Trophoblast cell (in vitro differentiated cells and primary cell): ENCODE measurements around the gene SOCS3.
A peak's percentile ranks its signal among the peaks of the same experiment; 100 is the strongest.

Experiments used
- DNase-seq, 2 donors: peaks; one replicate each; pipeline ENCODE4 v3.0.0-alpha.2; 2016
- H2AFZ ChIP-seq: 2 replicates; pipeline ENCODE4 v1.6.1; 2013; ENCODE audit warnings: low read length, moderate library complexity, mild to moderate bottlenecking; ENCODE audit not compliant: insufficient read depth, poor library complexity
- H2AK5ac ChIP-seq: 2 replicates; pipeline ENCODE4 v1.6.1; 2013; ENCODE audit warnings: mild to moderate bottlenecking, low read length
- H2BK120ac ChIP-seq: 2 replicates; pipeline ENCODE4 v1.6.1; 2013; ENCODE audit warnings: low read length, mild to moderate bottlenecking, moderate library complexity; ENCODE audit not compliant: insufficient read depth, poor library complexity
- H2BK12ac ChIP-seq: 2 replicates; pipeline ENCODE4 v1.6.1; 2013; ENCODE audit warnings: mild to moderate bottlenecking, low read length, moderate library complexity
- H2BK5ac ChIP-seq: 2 replicates; pipeline ENCODE4 v1.6.1; 2013; ENCODE audit warnings: low read length, low read depth, moderate library complexity, mild to moderate bottlenecking; ENCODE audit not compliant: poor library complexity
- H3K14ac ChIP-seq: 2 replicates; pipeline ENCODE4 v1.6.1; 2013; ENCODE audit warnings: mild to moderate bottlenecking, low read length
- H3K18ac ChIP-seq: 2 replicates; pipeline ENCODE4 v1.6.1; 2013; ENCODE audit warnings: mild to moderate bottlenecking, low read length
- H3K23ac ChIP-seq: 2 replicates; pipeline ENCODE4 v1.6.1; 2013; ENCODE audit warnings: low read length
- H3K27ac ChIP-seq: 2 replicates; pipeline ENCODE4 v1.5.1; 2013; ENCODE audit warnings: low read depth, mild to moderate bottlenecking, inconsistent platforms, low read length, moderate library complexity
- H3K27me3 ChIP-seq: 2 replicates; pipeline ENCODE4 v1.6.1; 2013; ENCODE audit warnings: inconsistent platforms, mild to moderate bottlenecking, low read length, moderate library complexity; ENCODE audit not compliant: insufficient read depth
- H3K36me3 ChIP-seq, 2 experiments: 1 replicate in 1 of 2; 2 replicates in 1 of 2; pipeline ENCODE4 v1.6.1; 2013; ENCODE audit warnings: low read length in 2 of 2, mild to moderate bottlenecking in 2 of 2, moderate library complexity in 1 of 2; ENCODE audit not compliant: insufficient read depth in 2 of 2, control insufficient read depth in 1 of 2
- H3K4ac ChIP-seq: 2 replicates; pipeline ENCODE4 v1.6.1; 2013; ENCODE audit warnings: low read depth, mild to moderate bottlenecking, low read length, moderate library complexity
- H3K4me1 ChIP-seq, 2 experiments: 1 replicate in 1 of 2; 2 replicates in 1 of 2; pipeline ENCODE4 v1.6.1; 2013; ENCODE audit warnings: low read length in 2 of 2, mild to moderate bottlenecking in 2 of 2, moderate library complexity in 1 of 2; ENCODE audit not compliant: insufficient read depth in 2 of 2, control insufficient read depth in 1 of 2
- H3K4me2 ChIP-seq: 2 replicates; pipeline ENCODE4 v1.6.1; 2013; ENCODE audit warnings: inconsistent platforms, mild to moderate bottlenecking, low read length, moderate library complexity
- H3K4me3 ChIP-seq: 2 replicates; pipeline ENCODE4 v1.5.1; 2013; ENCODE audit warnings: mild to moderate bottlenecking, low read depth, low read length, inconsistent platforms
- H3K79me1 ChIP-seq: one replicate; pipeline ENCODE4 v1.6.1; 2013; ENCODE audit warnings: low read length
- H3K79me2 ChIP-seq: 2 replicates; pipeline ENCODE4 v1.6.1; 2013; ENCODE audit warnings: low read length, mild to moderate bottlenecking; ENCODE audit not compliant: control insufficient read depth, insufficient read depth, poor library complexity
- H3K9ac ChIP-seq: 2 replicates; pipeline ENCODE4 v1.6.1; 2013; ENCODE audit warnings: mild to moderate bottlenecking, low read length
- H3K9me3 ChIP-seq: 2 replicates; pipeline ENCODE4 v1.6.1; 2013; ENCODE audit warnings: low read depth, mild to moderate bottlenecking, control low read depth, inconsistent platforms, low read length; ENCODE audit not compliant: insufficient read depth
- H4K12ac ChIP-seq: 2 replicates; pipeline ENCODE4 v1.6.1; 2013; ENCODE audit warnings: low read depth, mild to moderate bottlenecking, low read length, moderate library complexity
- H4K8ac ChIP-seq: 2 replicates; pipeline ENCODE4 v1.6.1; 2013; ENCODE audit warnings: low read depth, mild to moderate bottlenecking, low read length, moderate library complexity
- H4K91ac ChIP-seq: one replicate; pipeline ENCODE4 v1.6.1; 2013; ENCODE audit warnings: low read depth, mild to moderate bottlenecking, low read length, moderate library complexity
- WGBS: extraction: QIAGEN DNeasy Blood & Tissue Kit; methylation state at CpG from one replicate; pipeline ENCODE4 v1.1.7; 2013; ENCODE audit warnings: missing lambda C conversion rate; ENCODE audit not compliant: insufficient read length, insufficient coverage; ENCODE audit errors: extremely low coverage; 5-methylcytosine and 5-hydroxymethylcytosine counted together

The SOCS3 gene

GRCh38 chr17:78362232-78362631 lies 2.4 kb upstream of the SOCS3 start:
- Histone ChIP-seq H3K36me3 (peaks cover 17 to 18% of the 10 kb centered on the region in 2 experiments), H4K91ac (no peak overlapping the region), H3K4me2 (no peak overlapping the region), H3K79me2 (peaks cover 42% of the 10 kb centered on the region), H2BK12ac (no peak overlapping the region), H4K12ac (no peak overlapping the region), H3K79me1 (peaks cover 68% of the 10 kb centered on the region), H3K9me3 (no peaks in the 10 kb centered on the region), H3K23ac (no peak overlapping the region), H3K14ac (no peak overlapping the region), H3K18ac (no peak overlapping the region), H2BK5ac (no peak overlapping the region), H3K4ac (no peak overlapping the region), H2AFZ (no peak overlapping the region), H4K8ac (no peak overlapping the region), H2AK5ac (no peak overlapping the region), H3K4me1 (peaks cover 49 to 54% of the 10 kb centered on the region in 2 experiments), H2BK120ac (no peak overlapping the region), H3K9ac (no peak overlapping the region), H3K4me3 (no peak overlapping the region), H3K27ac (no peak overlapping the region), H3K27me3 (peaks cover 1% of the 10 kb centered on the region)
- no CpG with 5 or more reads among the region's 5 CpGs for WGBS
- no peak for DNase-seq

GRCh38 chr17:78361225-78361701 lies 1.4 kb upstream of the SOCS3 start:
- Histone ChIP-seq H2AFZ (no peak overlapping the region), H3K9ac (no peak overlapping the region), H3K4me3 (no peak overlapping the region), H3K79me1 (peaks cover 62% of the 10 kb centered on the region), H3K4me1 (peaks cover 39 to 48% of the 10 kb centered on the region in 2 experiments), H2BK120ac (peak overlapping the region; percentile 54), H3K4ac (peak overlapping the region; percentile 77), H3K14ac (peak overlapping the region; percentile 86), H3K23ac (no peak overlapping the region), H4K91ac (peak overlapping the region; percentile 98), H3K27me3 (peaks cover 1% of the 10 kb centered on the region), H3K36me3 (peaks cover 20% of the 10 kb centered on the region in 2 experiments), H3K79me2 (peaks cover 40% of the 10 kb centered on the region), H3K18ac (peak overlapping the region; percentile 35), H2BK5ac (peak overlapping the region; percentile 52), H3K27ac (peak overlapping the region; percentile 99), H4K8ac (peak overlapping the region; percentile 64), H2BK12ac (peak overlapping the region; percentile 96), H2AK5ac (peak overlapping the region; percentile 42), H4K12ac (peak overlapping the region; percentile 39), H3K4me2 (peak overlapping the region; percentile 69), H3K9me3 (no peaks in the 10 kb centered on the region)
- no peak for DNase-seq
- no CpG with 5 or more reads among the region's 12 CpGs for WGBS

GRCh38 chr17:78360371-78361224 lies 721 bp upstream of the SOCS3 start:
- DNase-seq = peak; percentile 94 to 98
- Histone ChIP-seq H3K4ac (peak overlapping the region; percentile 77), H3K27ac (peak overlapping the region; percentile 99), H3K9me3 (no peaks in the 10 kb centered on the region), H3K18ac (peak overlapping the region; percentile 96), H2BK12ac (peak overlapping the region; percentile 96), H4K12ac (peak overlapping the region; percentile 74), H2BK5ac (peak overlapping the region; percentile 99), H4K8ac (peak overlapping the region; percentile 86), H2AK5ac (peak overlapping the region; percentile 10), H2AFZ (peak overlapping the region; percentile 82), H3K23ac (no peak overlapping the region), H4K91ac (peak overlapping the region; percentile 98), H3K36me3 (peaks cover 20 to 24% of the 10 kb centered on the region in 2 experiments), H3K14ac (peak overlapping the region; percentile 32), H3K4me2 (peak overlapping the region; percentile 69), H2BK120ac (peak overlapping the region; percentile 99), H3K4me1 (peaks cover 41 to 50% of the 10 kb centered on the region in 2 experiments), H3K79me1 (peaks cover 59% of the 10 kb centered on the region), H3K4me3 (peak overlapping the region; percentile 53), H3K79me2 (peaks cover 38% of the 10 kb centered on the region), H3K27me3 (peaks cover 1% of the 10 kb centered on the region), H3K9ac (peak overlapping the region; percentile 66)
- WGBS = no CpG with 5 or more reads among the region's 49 CpGs

GRCh38 chr17:78359321-78359996 lies 418 bp downstream of the SOCS3 start:
- H4K8ac ChIP-seq = peak overlapping the region; percentile 82
- H3K18ac ChIP-seq = peak overlapping the region; percentile 92
- peak overlapping the region; percentile 98 for H3K9ac ChIP-seq
- H2BK5ac ChIP-seq = peak overlapping the region; percentile 96
- peaks cover 31% of the 10 kb centered on the region for H3K79me2 ChIP-seq
- peaks cover 20 to 24% of the 10 kb centered on the region in 2 experiments for H3K36me3 ChIP-seq
- peak overlapping the region; percentile 58 for H2BK12ac ChIP-seq
- peak overlapping the region; percentile 78 for H4K91ac ChIP-seq
- no peaks in the 10 kb centered on the region for H3K9me3 ChIP-seq
- H2BK120ac ChIP-seq = peak overlapping the region; percentile 86
- H4K12ac ChIP-seq = no peak overlapping the region
- peaks cover 36 to 43% of the 10 kb centered on the region in 2 experiments for H3K4me1 ChIP-seq
- peak overlapping the region; percentile 87 for H2AK5ac ChIP-seq
- peaks cover 54% of the 10 kb centered on the region for H3K79me1 ChIP-seq
- H3K14ac ChIP-seq = peak overlapping the region; percentile 96
- H3K4ac ChIP-seq = peak overlapping the region; percentile 54
- DNase-seq = peak; percentile 31 to 50
- peak overlapping the region; percentile 40 for H2AFZ ChIP-seq
- no CpG with 5 or more reads among the region's 70 CpGs for WGBS
- H3K4me2 ChIP-seq = peak overlapping the region; percentile 71
- peaks cover 1% of the 10 kb centered on the region for H3K27me3 ChIP-seq
- peak overlapping the region; percentile 98 for H3K4me3 ChIP-seq
- H3K23ac ChIP-seq = no peak overlapping the region
- peak overlapping the region; percentile 92 for H3K27ac ChIP-seq
